SK-MEL-5 (cell line): ENCODE data around the gene SLC9A5. TPM values are rescaled to one million over a fixed set of nuclear protein-coding genes. Genes with fewer than 3 reads are reported as not detected.

Experiments
- DNase-seq: peaks from one replicate; pipeline ENCODE4 v3.0.0-alpha.2; 2016; ENCODE audit warnings: low read depth, low spot score
- in situ Hi-C: cut with HindIII; loops from 2 replicates; pipeline ENCODE4 v1.10.0; 2016; ENCODE audit warnings: low sequenced_read_pairs, high pct_unique_total_duplicates, low pct_unique_long_range_greater_than_20kb
- total RNA-seq: library from RNA; depleted of rRNA; stranded (reverse); fragments of >200 nt; shearing (Covaris generic); gene quantifications from 2 replicates; pipeline ENCODE4 v1.2.3, GENCODE V29; 2014

Gene SLC9A5
- total RNA-seq, 1 experiment from 2014 or later, result 0.37 TPM

- DNase-seq, result no peak
- in situ Hi-C loops, result no loop called here
These were observed 2.0 kb upstream of the SLC9A5 start for GRCh38 chr16:67246756-67247191.

GRCh38 chr16:67247192-67248072, 1.3 kb upstream of the SLC9A5 start, which contains the start of gene FHOD1:
TSS of gene FHOD1 (minus strand) at chr16:67247481. CDS start at chr16:67247410, 71 bp downstream.
- in situ Hi-C loops, result no loop called here
- peak; percentile 92 for DNase-seq

- peak; percentile 14 for DNase-seq
- in situ Hi-C loops, result no loop called here
These were observed 742 bp upstream of the SLC9A5 start for GRCh38 chr16:67248073-67248400.

- in situ Hi-C loops, result no loop called here
- no peak for DNase-seq
These were observed 632 bp downstream of the SLC9A5 start for GRCh38 chr16:67249178-67250044.

GRCh38 chr16:67250045-67250327, 1.2 kb downstream of the SLC9A5 start:
- no peak for DNase-seq
- in situ Hi-C loops, result no loop called here

GRCh38 chr16:67252609-67253497, 4.1 kb downstream of the SLC9A5 start:
- in situ Hi-C loops, result no loop called here
- DNase-seq, result no peak

GRCh38 chr16:67254801-67255552, 6.2 kb downstream of the SLC9A5 start:
- in situ Hi-C loops, result no loop called here
- DNase-seq, result no peak

- in situ Hi-C loops, result no loop called here
- no peak for DNase-seq
These were observed 6.9 kb downstream of the SLC9A5 start for GRCh38 chr16:67255553-67256221.

- DNase-seq, result no peak
- in situ Hi-C loops, result no loop called here
These were observed 8.0 kb downstream of the SLC9A5 start for GRCh38 chr16:67256701-67257230.

GRCh38 chr16:67257486-67258160, 8.8 kb downstream of the SLC9A5 start:
- in situ Hi-C loops, result no loop called here
- no peak for DNase-seq

GRCh38 chr16:67258161-67258835, 9.5 kb downstream of the SLC9A5 start:
- DNase-seq, result no peak
- in situ Hi-C loops, result no loop called here

- in situ Hi-C loops, result no loop called here
- no peak for DNase-seq
These were observed 10.9 kb downstream of the SLC9A5 start for GRCh38 chr16:67259705-67260104.

- in situ Hi-C loops, result no loop called here
These were observed 11.8 kb downstream of the SLC9A5 start for GRCh38 chr16:67260426-67261063.

GRCh38 chr16:67263201-67263600, 14.4 kb downstream of the SLC9A5 start:
- no peak for DNase-seq
- in situ Hi-C loops, result no loop called here

More at GRCh38 chr16:67260426-67261063, 11.8 kb downstream of the SLC9A5 start:
- DNase-seq, result peak; percentile 53

GRCh38 chr16:67264277-67264676, 15.5 kb downstream of the SLC9A5 start:
- in situ Hi-C loops, result no loop called here
- DNase-seq, result no peak
